Epithelial cell of prostate (primary cell): ENCODE measurements around the gene C12orf75.
"Not testable (repeated sequence)": the region's sequence is repeated elsewhere in the genome, so short reads cannot be mapped to it uniquely, and the experiment has no call there.

ENCODE experiments used
- DNase-seq: peaks from one replicate; pipeline ENCODE4 v3.0.0-alpha.2; 2011; ENCODE audit warnings: low read depth, low spot score
- H3K27ac ChIP-seq: fragments of 450-650 bp; 2 replicates; pipeline ENCODE4 v1.5.1; 2017; ENCODE audit warnings: mild to moderate bottlenecking

The C12orf75 gene

DNA sequence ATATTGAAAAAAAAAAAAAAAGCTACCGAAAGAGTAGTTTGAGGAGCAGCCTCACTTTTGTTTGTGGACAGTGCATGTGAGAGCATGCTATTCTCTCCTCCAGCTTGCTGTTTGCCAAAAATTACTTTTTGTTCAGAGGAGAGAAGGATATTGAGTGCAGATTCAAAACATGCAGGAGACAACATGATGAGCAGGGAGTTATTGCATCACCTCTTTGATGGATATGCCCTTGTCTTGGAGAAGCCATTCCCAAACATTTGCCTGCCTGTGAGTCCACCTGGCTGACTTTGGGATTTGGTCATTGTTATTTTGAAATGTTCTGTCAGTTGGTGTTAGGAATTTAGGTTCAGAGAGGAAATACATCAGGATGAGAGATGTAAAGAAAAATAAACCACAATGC is 2.4 kb downstream of the C12orf75 start:
- peak overlapping the region; percentile 34 for H3K27ac ChIP-seq
- no peak for DNase-seq

- H3K27ac ChIP-seq: no peak overlapping the region
- DNase-seq: no peak
Observed at GRCh38 chr12:105334001-105334400, 3.5 kb downstream of the C12orf75 start.

DNA sequence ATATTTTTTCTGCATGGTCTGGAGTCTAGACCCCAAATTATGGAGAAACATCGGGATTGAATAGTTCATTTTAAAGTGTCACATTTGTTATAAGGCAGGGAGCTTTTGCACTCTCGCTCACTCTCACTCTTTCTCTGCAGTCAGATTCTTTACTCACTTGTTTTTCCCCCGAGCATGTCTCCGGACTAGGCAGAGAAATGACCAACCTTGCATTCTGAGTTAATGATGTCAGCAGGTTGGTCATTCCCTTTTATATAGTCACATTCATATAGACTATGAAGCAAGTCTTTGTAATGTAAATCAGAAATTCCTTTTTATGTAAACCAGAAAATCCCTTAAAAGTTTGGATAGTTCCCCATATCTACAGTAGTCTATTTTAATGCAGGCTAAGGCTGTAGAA is 4.1 kb downstream of the C12orf75 start:
- peak overlapping the region; percentile 4 for H3K27ac ChIP-seq
- DNase-seq: no peak

DNA sequence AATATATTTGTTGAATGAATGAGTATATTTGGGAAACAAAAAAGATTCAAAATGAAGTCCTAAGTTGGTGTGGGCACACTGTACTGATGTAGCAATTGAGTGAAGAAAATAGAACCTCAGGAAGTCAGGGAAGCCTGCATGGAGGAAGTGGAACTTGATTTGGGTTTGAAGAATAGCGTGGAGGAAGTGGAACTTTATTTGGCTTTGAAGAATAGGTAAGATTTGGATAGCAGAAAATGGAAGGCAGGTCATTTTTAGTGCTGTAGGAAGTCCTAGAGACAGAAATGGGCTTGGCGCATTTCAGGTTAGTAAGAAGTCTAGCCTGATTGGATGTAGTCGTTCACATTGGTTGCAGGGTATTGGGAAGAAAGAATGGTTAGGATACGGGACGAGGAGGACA is 5.4 kb downstream of the C12orf75 start:
- DNase-seq: no peak
- H3K27ac ChIP-seq: no peak overlapping the region

- no peak overlapping the region for H3K27ac ChIP-seq
- no peak for DNase-seq
Observed at GRCh38 chr12:105336411-105336810, 5.9 kb downstream of the C12orf75 start.

DNA sequence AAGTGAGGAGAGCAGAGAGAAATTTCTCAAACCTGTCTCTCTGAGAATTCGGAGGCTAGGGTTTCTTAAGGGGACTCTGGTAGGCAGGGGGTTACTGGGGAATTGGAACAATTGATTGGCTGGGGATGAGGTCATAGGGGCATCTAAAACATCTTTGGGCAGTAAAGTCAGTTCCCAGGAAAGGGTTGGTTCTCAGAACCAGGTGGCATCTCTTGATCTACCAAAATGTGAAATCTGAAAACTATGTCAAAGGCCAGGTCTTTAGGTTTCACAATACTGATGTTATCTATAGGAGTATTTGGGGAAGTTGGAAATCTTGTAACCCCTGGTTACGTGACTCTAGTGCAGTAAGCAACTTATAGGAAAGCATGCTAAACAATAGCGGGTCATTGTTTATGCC is 6.9 kb downstream of the C12orf75 start:
- no peak for DNase-seq
- H3K27ac ChIP-seq: no peak overlapping the region

DNA sequence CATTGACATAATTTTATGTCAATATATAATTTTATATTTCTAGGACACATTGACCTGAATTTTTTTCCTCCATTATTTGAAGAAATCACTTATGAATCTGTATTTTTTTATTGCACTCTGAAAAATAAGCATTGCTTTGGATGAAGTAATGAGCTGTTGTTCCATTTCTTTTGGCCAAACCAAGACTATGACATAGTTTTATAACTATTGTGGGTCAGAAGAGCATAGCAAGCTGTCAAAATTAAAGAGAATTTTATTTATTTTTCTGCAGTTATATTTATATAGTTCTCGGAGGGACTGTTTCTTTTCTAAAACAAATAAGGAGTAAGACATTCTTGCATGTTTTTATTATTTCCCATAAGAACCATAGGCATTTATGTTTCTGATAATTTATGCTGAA is 8.5 kb downstream of the C12orf75 start:
- DNase-seq: no peak

DNA sequence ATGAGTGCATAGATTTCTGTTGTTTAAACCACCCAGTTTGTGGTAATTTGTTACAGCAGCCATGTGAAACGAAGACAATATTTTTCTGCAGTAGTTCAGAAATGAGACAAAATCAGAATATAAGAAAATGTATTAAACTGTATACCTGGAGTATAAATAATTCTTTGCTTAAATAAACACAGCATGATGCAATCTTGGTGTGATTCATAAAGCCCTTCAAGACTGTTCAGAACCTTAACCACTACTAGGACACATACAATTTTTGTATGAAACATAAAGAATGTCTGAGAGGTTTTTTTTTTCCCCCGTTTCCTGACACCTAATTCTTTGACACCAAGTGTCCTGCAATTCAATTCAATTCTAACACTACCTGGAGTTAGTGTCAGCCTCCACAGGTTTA is 10.5 kb downstream of the C12orf75 start:
- no peak for DNase-seq
- H3K27ac ChIP-seq: peak overlapping the region; percentile 13

More for the DNA sequence above, 8.5 kb downstream of the C12orf75 start:
- H3K27ac ChIP-seq: no peak overlapping the region

DNA sequence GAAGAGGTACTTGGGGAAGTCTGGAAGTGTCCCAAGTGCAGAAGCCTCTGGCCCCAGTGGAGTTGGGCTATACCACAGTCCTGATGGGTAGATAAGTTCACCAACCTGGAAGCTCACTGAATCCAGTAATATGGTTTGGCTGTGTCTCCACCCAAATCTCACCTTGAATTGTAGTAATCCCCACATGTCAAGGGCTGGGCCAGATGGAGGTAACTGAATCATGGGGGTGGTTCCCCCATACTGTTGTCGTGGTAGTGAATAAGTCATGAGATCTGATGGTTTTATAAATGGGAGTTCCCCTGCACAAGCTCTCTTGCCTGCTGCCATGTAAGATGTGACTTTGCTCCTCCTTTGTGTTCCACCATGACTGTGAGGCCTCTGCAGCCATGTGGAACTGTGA is 11.1 kb downstream of the C12orf75 start:
- DNase-seq, H3K27ac ChIP-seq: not testable (repeated sequence)

- no peak for DNase-seq
- no peak overlapping the region for H3K27ac ChIP-seq
Observed at GRCh38 chr12:105342464-105342863, 12.0 kb downstream of the C12orf75 start.

DNA sequence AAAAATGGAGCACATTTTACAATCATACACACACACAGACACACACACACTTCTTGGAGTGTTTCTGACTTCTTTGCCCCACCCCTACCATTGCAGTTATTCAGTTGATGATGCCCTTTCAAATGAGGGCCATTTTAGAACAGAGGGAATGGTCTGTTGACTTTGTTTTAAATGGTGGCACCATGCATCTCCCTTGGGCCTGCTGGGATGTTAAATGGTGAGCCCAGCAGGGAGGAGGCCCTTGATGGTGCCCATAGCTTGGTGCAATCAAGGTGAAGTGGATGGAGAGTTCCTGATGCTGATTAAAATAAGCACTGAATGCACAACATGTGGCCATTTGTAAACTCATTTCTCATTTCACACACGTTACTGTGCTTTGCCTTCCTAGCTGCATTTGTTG is 13.3 kb downstream of the C12orf75 start:
- no peak overlapping the region for H3K27ac ChIP-seq
- no peak for DNase-seq

- no peak for DNase-seq
- H3K27ac ChIP-seq: no peak overlapping the region
Observed at GRCh38 chr12:105347499-105347898, 17.0 kb downstream of the C12orf75 start.

GRCh38 chr12:105348142-105348541 is 17.7 kb downstream of the C12orf75 start:
- H3K27ac ChIP-seq: no peak overlapping the region
- DNase-seq: no peak

- H3K27ac ChIP-seq: no peak overlapping the region
- no peak for DNase-seq
Observed at GRCh38 chr12:105348561-105348960, 18.1 kb downstream of the C12orf75 start.

DNA sequence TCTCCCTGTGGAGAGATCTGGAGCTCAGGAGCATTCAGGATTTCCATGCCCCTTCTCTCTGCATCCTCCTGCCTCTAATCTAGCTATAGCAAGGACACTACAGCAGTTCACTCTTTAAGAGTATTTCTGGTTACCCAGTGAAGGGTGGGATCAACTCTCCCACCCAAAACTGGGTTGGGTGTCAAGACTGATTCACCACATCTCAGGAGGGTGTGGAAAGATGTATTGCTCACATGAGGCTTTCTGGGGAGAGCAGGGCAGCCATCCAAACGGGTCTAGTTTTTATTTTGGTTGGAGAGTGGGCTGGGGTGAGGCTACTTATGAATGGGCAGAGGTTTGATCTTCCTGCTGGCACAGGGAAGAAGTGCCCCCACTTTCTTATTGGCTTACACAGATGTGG is 18.6 kb downstream of the C12orf75 start:
- H3K27ac ChIP-seq: no peak overlapping the region

GRCh38 chr12:105351523-105351922 is 21.0 kb downstream of the C12orf75 start:
- no peak for DNase-seq
- H3K27ac ChIP-seq: no peak overlapping the region

More for the DNA sequence above, 18.6 kb downstream of the C12orf75 start:
- DNase-seq: no peak

DNA sequence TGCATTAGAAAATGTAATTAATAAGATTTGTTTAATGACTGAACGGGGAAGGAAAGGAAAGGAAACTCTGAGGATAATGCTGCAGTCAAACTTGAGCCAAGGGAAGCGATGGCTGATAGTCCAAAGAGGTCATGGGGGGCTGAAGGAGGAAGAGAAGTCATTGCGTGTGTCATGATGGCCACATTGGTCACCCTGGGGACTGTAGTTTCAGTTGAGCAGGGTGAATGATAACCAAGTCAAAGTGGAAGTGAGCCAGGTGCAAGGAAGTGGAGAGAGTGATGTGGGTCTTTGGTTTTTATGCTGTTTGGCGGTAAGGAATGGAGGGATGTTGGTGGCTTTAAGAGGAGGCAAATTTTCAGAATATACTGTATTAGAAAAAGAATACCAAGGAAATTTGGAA is 21.6 kb downstream of the C12orf75 start:
- no peak for DNase-seq
- H3K27ac ChIP-seq: no peak overlapping the region

- H3K27ac ChIP-seq: no peak overlapping the region
- no peak for DNase-seq
Observed at GRCh38 chr12:105352940-105353635, 22.6 kb downstream of the C12orf75 start.

DNA sequence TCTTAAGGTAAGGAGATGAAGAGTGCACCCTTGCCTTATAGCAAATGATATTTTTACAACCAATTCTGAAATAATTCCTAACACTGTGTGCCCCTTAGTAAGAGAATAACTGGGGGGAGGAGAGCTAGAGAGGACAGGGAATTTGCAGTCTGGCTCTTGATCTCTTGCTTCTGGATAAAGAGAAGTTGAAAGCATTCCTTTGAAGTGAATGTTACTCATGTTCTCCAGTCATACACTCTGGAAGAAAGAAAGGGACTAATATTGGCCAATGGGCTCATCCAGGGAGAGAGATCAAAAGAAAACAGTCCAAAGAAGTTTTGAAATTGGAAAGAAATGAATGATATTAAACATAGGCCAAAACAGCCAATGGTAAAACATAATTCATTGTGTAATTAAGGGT is 25.3 kb downstream of the C12orf75 start:
- no peak overlapping the region for H3K27ac ChIP-seq
- no peak for DNase-seq

- no peak for DNase-seq
- no peak overlapping the region for H3K27ac ChIP-seq
Observed at GRCh38 chr12:105357162-105357691, 26.7 kb downstream of the C12orf75 start.

DNA sequence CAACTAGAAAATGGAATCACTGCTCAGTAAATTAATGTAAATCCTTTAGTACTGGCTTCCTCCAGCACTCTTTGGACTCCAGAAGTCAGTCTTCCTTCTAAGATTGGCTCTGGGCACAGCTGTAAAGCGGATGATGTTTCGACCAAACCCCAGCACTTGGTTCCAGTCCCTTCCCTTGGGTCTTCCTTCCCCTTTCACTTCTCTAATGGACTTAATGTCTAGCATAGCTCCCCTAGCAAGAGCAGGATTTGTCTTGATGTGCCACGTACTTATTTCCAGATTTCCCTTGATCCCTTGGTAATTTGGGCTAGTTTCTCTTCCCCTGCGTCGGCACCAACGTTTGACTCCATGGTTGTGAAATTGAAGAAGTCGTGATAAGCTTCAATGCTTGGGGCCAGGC is 28.3 kb downstream of the C12orf75 start:
- no peak overlapping the region for H3K27ac ChIP-seq
- DNase-seq: no peak

- no peak overlapping the region for H3K27ac ChIP-seq
- DNase-seq: no peak
Observed at GRCh38 chr12:105359856-105360255, 29.4 kb downstream of the C12orf75 start.
